NOMO-1 (cell line): Measurements from ENCODE around the gene UBL4A.

Experiments
- DNase-seq, 2 experiments: peaks; one replicate each; lab custom pipeline; 2025; ENCODE audit not compliant: unreplicated experiment in 2 of 2; lab: John Stamatoyannopoulos, UW

The UBL4A gene

DNA sequence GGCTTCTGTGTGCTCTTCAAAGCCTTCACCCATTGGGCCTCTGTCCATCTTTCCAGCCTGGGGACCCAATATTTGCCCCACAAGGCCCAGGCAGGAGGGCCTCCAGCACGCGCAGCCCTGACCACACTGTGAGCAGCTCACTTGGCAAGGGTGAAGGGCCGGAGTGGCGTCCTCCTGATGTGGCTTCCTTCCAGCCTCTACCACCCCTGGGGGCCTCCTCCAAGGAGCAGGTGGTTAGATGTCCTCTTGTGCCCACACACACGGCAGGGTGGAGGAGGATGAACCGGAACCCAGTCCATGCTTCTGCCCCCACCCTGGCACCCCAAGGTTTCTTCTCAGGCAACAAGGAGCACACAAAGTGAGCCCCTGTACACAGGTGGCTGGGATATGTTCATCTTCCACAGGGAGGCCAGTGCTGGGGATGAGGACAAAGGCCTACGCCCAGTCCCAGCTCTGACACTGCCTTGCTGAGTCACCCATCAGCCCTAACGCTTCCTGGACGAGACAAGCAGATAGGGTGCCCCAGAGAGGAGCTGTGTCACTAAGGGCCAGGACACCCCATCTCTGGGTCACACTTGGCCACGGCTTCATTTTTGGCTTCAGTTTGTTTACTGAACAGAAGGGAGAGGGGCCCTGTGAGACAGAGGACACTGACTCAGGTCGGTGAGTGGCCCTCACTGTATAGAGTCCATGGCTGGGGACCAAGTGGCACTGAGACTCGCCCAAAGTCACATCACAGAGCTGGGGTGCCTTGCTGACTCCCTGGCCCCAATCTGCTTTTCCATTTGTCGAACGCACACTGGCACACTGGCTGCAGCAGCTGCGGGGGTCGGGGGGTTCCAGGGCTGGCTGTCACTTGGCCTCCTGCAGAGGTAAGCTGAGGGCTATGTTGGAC, 1.9 kb downstream of the UBL4A start:
- DNase-seq, result no peak

DNA sequence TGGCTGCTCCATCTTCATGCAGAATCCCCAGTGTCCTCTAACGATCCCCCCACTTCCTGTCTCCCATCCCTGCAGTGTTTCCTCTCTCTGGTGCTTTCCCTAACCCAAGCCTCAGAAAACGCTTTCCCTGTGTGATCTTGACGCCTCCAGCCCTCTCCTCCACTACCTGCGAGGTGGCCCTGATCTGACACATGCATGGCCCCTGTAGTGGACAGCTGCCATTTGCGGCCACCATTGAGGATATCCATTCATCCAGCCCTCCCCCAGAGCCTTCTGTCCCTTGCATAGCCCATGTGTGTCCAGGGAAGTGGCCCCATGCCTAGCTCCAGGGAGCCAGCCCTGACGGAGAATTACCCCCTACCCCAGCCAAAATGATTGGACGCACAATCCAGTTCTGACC, 3.1 kb downstream of the UBL4A start:
- DNase-seq, result no peak

GRCh38 chrX:154482786-154483185, 3.6 kb downstream of the UBL4A start:
- DNase-seq, result no peak

DNA sequence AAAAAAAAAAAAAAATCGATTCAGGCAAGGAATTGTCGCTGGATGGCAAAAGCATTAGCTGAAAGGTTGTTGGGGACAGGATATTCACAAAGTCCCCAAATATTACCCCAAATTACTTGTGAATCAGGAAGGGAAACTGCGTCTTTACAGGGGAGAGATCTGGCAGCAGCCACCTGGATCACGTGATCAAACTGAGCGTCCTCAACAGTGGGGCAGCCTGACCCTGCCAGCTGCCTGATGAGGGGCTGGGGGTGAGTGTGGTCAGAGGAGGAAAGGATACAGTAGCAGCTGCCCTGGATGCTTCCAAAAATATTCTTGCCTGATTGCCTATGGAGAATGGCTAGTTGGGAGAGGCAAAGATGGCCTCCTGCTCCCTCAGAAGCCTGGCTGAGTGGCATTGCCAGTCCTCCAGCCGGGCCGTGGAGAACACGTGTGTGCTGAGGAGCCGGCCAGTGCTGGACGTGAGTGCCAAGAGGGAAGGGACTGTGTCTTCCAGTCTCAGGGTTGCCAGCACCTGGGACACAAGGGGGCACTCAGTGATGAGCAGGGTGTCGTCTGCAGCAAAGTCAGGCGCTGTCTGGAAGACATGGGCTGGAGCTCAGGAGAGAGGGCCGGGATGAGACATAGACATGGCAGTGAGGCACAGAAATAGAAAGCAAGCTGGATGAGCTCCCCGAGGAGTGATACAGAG, 4.4 kb downstream of the UBL4A start:
- no peak for DNase-seq

DNA sequence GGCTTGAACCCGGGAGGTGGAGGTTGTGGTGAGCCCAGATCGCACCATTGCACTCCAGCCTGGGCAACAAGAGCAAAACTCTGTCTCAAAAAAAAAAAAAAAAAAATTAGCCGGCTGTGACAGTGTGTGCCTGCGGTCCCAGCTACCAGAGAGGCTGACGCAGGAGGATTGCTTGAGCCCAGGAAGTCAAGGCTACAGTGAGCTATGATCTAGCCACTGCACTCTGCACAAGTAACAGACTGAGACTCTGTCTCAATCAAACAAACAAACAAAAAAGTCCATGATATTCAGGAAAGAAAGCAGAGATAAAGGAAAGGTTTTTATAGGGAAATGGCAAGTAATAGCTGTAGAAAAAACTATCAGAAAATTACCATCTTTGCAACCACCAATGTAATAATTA, 5.2 kb downstream of the UBL4A start:
- no peak for DNase-seq

- DNase-seq, result peak; percentile 70 to 81
Measured at GRCh38 chrX:154478728-154479622, 7.4 kb downstream of the UBL4A start, which contains the start of gene LAGE3. Gene LAGE3 (minus strand): TSS chrX:154479281. CDS start chrX:154478915, 366 bp downstream.

DNA sequence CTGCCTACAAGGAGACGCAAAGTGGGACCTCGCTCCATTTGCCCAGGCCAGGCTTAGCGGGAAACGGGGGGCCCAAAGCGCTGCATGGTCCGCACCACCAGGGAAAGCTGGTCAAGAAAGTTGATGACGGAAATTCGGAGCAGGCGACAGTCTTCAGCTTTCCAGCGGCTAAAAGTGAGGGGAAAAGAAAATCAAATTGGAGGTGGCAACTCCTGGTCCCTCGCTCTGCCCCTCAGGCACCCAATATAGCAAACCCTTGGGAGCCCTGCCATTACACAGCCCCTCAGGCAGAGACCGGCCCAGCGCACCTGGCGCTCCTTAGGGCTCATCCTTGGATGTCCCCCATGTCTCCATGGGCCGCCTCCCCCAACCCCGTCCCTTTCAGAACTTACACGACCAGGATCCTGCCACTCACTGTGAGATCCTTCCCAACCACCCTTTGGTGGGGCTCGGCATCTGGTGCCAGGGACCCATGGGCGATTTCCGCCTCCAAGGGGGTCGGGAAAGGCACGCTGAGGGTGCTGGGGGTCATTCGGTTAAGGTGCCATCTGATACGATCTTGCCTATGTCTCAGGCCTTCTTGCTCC, 8.4 kb downstream of the UBL4A start:
- DNase-seq, result no peak

GRCh38 chrX:154476821-154477220, 9.6 kb downstream of the UBL4A start:
- DNase-seq, result no peak

DNA sequence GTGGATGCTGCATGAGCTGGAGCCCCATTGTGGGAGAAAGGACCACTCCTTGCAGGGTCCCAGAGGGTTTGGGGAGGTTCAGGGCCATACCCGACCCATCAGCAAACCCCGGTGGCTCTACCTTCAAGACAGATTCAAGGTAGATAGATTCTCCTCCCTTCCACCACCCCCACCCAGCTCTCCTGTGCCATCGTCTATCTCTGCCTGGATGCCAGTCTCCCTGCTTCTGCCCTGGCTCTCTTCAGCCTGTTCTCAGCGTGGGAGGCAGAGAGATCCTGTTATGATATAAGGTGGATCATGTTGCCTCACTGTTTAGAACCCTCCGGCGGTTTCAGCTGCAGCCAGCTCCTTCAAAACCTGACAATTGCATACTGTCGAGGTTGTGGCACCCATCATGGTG, 12.7 kb downstream of the UBL4A start:
- no peak for DNase-seq

DNA sequence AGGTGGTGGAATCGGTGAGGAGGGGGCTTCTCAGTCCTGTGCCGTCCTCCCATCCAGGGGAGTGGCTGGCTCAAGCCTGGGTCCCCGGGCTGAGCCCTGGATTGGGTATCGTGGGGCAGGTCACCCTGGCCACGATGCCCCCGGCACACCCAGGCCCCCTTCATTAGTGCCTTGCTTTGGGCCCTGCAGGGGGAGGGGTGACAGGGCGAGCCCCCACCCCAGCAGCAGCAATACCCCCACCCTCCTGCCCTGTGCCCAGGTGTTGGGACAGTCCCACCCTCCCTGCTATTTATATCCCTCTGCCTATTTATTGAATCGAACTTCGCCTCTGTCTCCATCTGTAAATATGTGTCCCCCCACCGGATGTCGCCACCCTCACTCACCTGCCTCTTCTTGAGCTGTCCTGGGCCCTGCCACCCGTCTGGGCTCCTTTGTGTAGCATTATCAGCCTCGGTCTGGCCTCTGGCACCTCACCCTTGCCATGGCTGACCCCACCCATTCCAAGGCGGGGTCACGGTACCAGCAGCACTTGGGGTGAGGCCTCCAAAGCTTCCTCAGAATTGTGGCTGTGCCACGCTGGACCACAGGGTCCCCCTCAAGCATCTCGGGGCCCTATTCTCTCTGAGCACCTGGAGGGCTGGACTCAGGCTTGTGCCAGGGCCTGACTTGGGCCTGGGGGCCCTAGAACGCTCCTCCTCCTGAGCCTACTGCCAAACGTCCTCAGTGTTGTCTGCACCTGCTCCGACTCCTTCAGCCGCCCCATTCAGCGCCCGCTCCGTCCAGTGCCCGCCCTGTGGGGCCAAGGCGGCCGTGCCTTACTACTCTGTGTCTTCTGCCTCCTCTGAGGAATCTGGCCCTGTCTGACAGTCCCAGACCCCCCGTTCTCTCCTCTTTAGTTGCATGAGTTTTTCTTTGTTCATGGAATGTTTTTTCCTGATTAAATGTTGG, 13.5 kb downstream of the UBL4A start:
- DNase-seq, result no peak

DNA sequence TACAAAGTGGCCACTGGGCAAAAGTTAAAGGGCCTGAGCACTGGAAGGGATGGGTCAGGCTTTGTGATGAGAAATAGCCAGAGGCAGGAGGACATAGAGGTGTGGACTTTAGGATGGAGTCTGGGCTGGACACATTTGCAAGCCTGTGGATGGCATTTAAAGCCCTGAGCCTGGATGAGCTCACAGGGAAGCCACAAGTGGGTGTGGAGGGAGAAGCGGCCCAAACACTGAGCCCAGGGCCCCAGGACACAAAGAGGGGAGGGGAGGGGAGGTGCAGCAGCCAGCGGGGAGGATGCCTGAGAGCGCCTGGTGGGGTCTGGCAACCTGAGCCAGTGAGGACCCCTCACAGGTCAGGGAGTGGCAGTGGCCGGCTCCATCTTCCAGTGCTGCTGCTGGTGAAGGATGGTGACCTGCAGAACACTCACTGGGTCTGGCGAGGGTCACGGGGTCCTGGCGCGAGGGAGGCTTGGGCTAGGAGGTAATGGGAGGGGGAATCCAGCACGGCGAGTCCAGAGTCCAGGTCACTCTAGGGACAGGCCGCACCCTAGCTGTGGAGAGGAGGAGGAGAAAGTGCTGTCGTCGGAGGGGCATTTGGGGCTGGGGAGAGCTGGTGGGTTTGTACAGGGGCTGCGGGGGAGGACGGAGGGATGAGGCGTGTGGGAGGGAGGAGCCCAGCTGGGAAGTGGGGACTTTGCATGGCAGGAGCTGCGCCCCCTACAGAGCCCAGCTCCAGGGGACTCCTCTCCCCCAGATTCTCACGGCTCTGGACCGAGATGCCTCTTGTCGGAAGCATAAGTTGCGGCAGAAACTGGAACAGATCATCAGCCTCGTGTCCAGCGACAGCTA, 14.4 kb downstream of the UBL4A start:
- no peak for DNase-seq

DNA sequence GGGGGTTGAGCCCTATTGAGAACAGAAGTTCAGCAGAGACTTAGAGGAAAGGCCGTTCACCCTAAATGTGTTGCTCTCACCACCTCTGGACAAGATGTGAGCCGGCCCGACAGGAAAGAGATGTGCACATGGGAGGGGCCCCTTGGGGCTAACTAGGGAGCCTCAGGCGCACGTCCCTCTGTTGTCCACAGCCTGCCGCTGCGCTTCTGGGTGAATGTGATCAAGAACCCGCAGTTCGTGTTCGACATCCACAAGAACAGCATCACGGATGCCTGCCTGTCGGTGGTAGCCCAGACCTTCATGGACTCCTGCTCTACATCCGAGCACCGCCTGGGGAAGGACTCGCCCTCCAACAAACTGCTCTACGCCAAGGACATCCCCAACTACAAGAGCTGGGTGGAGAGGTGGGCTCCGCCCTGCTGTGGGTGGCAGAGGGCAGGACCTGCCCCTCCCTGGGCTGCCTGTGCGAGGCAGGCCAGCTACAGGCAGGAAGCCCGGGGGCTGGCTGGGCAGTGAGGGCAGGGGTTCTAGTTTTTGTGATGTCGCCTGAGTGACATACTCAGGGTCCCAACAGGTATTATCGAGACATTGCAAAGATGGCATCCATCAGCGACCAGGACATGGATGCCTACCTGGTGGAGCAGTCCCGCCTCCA, 15.4 kb downstream of the UBL4A start:
- no peak for DNase-seq

DNA sequence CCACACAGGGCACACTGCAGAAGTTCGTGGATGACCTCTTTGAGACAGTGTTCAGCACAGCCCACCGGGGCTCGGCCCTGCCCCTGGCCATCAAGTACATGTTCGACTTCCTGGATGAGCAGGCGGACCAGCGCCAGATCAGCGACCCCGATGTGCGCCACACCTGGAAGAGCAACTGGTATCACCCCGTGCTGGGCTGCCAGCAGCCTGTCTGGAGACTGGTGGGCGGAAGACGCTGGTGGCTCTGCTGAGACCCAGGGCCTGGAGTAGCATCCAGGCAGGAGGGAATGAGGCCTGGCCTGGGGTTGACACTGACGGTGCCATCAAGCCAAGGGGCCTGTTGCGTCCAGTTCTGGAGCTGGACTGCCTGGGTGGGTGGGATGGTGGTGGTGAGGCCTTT, 16.0 kb downstream of the UBL4A start:
- DNase-seq, result no peak

DNA sequence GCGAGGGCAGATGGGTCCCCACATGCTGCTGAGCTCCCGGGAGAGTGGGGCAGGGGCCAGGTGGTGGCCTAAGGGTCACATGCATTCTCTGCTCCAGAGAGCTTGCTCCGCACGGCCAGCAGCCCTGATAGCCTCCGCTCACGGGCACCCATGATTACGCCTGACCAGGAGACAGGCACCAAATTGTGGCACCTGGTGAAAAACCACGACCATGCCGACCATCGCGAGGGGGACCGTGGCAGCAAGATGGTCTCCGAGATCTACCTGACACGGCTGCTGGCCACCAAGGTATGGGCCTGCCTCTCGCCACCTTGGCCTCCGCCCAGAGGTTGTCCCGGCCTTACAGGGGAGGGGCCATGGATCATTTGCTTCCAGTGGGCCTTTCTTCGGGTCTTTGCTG, 16.5 kb downstream of the UBL4A start:
- no peak for DNase-seq

GRCh38 chrX:154469114-154469513, 17.3 kb downstream of the UBL4A start:
- DNase-seq, result no peak

GRCh38 chrX:154468217-154468616, 18.2 kb downstream of the UBL4A start:
- DNase-seq, result no peak

- DNase-seq, result no peak
Measured at GRCh38 chrX:154467556-154467955, 18.9 kb downstream of the UBL4A start.

GRCh38 chrX:154466907-154467306, 19.5 kb downstream of the UBL4A start:
- DNase-seq, result no peak
